Measurements from ENCODE around the gene SERPINB4. TPM values are rescaled to one million over a fixed set of nuclear protein-coding genes. Genes with fewer than 3 reads are reported as not detected.
"Not testable (repeated sequence)": the region's sequence is repeated elsewhere in the genome, so short reads cannot be mapped to it uniquely, and the experiment has no call there.

The SERPINB4 gene
- not detected for total RNA-seq

DNA sequence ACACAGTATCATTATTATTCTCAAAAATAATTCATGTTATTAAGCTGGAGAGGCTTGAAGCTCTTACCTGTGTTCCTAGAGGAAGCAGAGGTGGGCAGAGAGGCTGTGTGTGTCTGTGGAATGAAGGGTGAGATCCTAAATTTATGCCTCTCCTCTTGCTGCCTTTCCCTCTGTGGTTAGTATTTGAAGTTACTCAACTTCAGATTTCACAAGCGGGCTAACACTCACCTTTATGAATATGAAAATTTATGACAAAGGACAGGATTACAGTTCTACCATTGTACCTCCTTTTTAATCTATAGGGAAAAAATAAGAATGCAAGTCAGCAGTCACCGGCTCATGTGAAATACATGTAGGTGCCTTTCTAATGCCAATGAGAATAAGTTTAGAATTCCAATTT is at the start of gene SERPINB4:
Gene SERPINB4, minus strand, starts transcription at position 115 of the 400 bp plus-strand sequence. CDS start 679 bp downstream, outside the sequence.
- not testable (repeated sequence) for ATAC-seq; H3K36me3 Mint-ChIP-seq; H3K9me3 Mint-ChIP-seq; H3K27ac Mint-ChIP-seq; DNase-seq (ENCODE audit: low spot score in 2 of 2)

- ATAC-seq, result no peak
- no peaks in the 10 kb centered on the region for H3K36me3 Mint-ChIP-seq
- H3K9me3 Mint-ChIP-seq, result peaks cover 5 to 19% of the 10 kb centered on the region in 2 donors
Observed at GRCh38 chr18:63689064-63689463, 45.0 kb upstream of the SERPINB4 start.

GRCh38 chr18:63686871-63687270 is 42.8 kb upstream of the SERPINB4 start:
- no peak overlapping the region for H3K27ac Mint-ChIP-seq
- no peaks in the 10 kb centered on the region for H3K36me3 Mint-ChIP-seq
- H3K9me3 Mint-ChIP-seq, result peaks cover 5% of the 10 kb centered on the region in 2 donors
- ATAC-seq (no peak), DNase-seq (ENCODE audit: low spot score in 2 of 2) (no peak)

More at GRCh38 chr18:63689064-63689463, 45.0 kb upstream of the SERPINB4 start:
- no peak overlapping the region for H3K27ac Mint-ChIP-seq
- DNase-seq (ENCODE audit: low spot score in 2 of 2), result no peak

- DNase-seq (ENCODE audit: low spot score in 2 of 2) (no peak), ATAC-seq (no peak)
- Mint-ChIP-seq H3K27ac (no peak overlapping the region), H3K36me3 (no peaks in the 10 kb centered on the region), H3K9me3 (peaks cover 4 to 5% of the 10 kb centered on the region in 2 donors)
Observed at GRCh38 chr18:63684718-63685117, 40.7 kb upstream of the SERPINB4 start.

DNA sequence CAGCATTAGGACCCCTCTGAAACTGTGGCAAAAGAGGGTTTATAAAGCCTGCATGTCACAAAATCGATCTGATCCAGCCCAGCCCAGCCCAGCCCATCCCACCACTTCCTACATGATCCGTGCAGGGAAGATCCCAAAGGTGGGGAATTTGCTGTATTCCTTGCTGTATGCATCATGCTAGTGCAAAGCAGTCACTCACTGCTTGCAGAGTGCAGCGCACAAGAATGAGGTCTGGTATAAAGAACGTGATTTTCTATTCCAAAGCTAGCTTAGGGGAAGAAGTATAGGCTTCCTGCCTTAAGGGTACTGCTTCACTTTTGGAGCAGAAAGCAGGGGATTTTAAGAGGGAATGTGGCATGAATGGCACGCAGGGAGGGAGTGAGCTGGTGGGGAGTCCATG is 39.8 kb upstream of the SERPINB4 start:
- Mint-ChIP-seq H3K27ac (no peak overlapping the region), H3K9me3 (peaks cover 4 to 5% of the 10 kb centered on the region in 2 donors), H3K36me3 (no peaks in the 10 kb centered on the region)
- DNase-seq (ENCODE audit: low spot score in 2 of 2) (no peak), ATAC-seq (no peak)

DNA sequence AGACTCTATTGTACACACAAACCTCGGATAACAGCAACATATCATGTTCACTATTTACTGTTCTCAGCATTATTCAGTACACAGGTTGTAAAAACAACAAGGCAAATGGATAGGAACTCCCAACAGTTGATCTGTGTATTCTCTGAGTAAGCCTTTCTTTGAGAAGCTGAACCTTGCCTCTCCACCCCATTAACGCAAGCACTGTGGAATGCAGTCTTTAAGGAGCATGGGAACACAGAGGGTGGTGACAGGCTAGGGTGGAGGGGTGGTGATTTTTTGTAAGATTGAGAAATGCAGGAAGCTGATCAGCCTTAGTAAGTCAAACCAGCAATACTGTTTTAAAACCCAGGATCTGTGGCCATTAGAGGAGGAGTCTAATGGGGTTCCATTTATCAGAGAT is 39.1 kb upstream of the SERPINB4 start:
- DNase-seq (ENCODE audit: low spot score in 2 of 2) (no peak), ATAC-seq (no peak)
- peak overlapping the region in 1 of 2 donors; percentile 37 for H3K27ac Mint-ChIP-seq
- no peaks in the 10 kb centered on the region for H3K36me3 Mint-ChIP-seq
- H3K9me3 Mint-ChIP-seq, result peaks cover 4 to 5% of the 10 kb centered on the region in 2 donors

DNA sequence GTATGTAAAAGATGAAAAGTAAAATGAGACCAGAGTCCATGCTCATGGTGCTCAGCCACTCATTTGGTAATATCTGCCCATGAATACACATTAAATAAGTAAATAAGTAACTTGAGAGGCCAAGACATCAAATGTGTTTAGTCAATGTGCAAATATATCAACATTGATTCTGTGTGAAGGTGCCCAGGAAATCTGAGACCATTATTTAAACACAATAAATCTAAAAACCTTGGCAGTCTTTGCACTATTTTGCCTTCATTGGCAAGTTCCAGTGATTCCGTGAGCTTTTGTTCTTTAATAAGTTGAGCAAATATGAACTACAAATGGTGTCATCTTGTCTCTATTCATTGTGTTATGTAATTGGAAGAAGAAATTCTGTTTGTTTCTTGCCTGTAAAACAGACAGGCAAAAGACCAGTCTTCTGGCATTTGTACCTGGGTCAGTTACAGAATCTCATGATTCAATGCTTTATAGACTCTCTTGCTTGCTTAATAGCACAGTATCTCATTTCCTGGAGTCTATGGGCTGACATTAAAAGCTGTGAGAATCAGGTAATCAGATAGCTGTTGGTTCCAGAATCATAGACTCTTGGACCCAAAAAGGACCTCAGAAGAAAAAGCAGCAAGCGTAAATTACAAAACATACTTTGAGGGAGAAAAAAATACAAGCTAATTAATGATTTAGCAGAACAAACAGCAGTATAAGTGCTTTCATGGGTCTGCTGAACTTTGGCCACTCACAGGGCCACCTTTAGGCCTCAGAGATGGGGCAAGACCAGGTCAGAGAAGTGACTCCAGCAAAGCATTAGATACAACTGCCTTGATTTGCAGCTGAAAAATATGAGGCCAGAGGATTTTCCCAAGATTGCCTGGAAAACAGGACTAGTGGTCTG is 37.6 kb upstream of the SERPINB4 start:
- Mint-ChIP-seq H3K9me3 (peaks cover 4 to 5% of the 10 kb centered on the region in 2 donors), H3K27ac (no peak overlapping the region), H3K36me3 (no peaks in the 10 kb centered on the region)
- ATAC-seq, result no peak
- no peak for DNase-seq (ENCODE audit: low spot score in 2 of 2)

GRCh38 chr18:63679820-63680606 is 36.0 kb upstream of the SERPINB4 start:
- Mint-ChIP-seq H3K27ac (no peak overlapping the region), H3K9me3 (peaks cover 4 to 5% of the 10 kb centered on the region in 2 donors), H3K36me3 (no peaks in the 10 kb centered on the region)
- ATAC-seq (no peak), DNase-seq (ENCODE audit: low spot score in 2 of 2) (no peak)

DNA sequence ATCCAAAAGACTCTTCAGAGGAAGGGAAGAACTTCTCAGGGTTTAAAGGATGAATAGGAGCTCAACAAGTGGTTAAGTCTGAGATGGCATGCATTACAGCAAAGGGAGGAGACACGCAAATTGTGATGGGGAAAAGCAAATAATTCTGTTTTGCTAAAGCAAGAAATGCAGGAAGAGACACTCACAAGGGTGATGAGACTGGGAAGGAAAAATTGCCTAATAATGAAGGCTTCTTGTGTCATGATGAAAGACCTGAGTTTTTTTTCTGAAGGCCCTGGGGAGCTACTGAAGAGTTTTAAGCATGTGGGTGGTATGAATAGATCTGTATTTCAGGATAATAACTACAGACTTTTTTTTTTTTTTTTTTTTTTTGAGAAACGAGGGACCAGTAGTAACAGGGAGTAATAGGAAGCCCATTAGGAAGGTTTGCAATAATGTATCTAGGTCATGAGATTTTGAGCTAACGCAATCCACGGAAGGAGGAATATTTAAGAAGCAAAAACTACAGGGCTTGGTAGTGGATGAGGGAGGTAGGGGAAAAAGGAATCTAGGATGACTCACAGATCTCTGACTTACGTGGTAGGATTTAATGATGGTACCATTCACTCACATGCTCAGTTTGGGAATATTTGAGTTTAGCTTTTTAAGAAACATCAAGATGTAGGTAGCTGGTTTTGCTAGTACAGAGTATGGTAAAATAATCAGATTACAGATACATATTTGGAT is 33.6 kb upstream of the SERPINB4 start:
- ATAC-seq (no peak), DNase-seq (ENCODE audit: low spot score in 2 of 2) (no peak)
- H3K27ac Mint-ChIP-seq, result no peak overlapping the region
- peaks cover 0 to 4% of the 10 kb centered on the region in 2 donors for H3K9me3 Mint-ChIP-seq
- no peaks in the 10 kb centered on the region for H3K36me3 Mint-ChIP-seq

- Mint-ChIP-seq H3K36me3 (no peaks in the 10 kb centered on the region), H3K27ac (no peak overlapping the region), H3K9me3 (peaks cover 0 to 7% of the 10 kb centered on the region in 2 donors)
- DNase-seq (ENCODE audit: low spot score in 2 of 2) (no peak), ATAC-seq (no peak)
Observed at GRCh38 chr18:63676526-63677323, 32.7 kb upstream of the SERPINB4 start.

- H3K27ac Mint-ChIP-seq, result no peak overlapping the region
- ATAC-seq (no peak), DNase-seq (ENCODE audit: low spot score in 2 of 2) (no peak)
- no peaks in the 10 kb centered on the region for H3K36me3 Mint-ChIP-seq
- H3K9me3 Mint-ChIP-seq, result peaks cover 8 to 10% of the 10 kb centered on the region in 2 donors
Observed at GRCh38 chr18:63664571-63664970, 20.5 kb upstream of the SERPINB4 start.

DNA sequence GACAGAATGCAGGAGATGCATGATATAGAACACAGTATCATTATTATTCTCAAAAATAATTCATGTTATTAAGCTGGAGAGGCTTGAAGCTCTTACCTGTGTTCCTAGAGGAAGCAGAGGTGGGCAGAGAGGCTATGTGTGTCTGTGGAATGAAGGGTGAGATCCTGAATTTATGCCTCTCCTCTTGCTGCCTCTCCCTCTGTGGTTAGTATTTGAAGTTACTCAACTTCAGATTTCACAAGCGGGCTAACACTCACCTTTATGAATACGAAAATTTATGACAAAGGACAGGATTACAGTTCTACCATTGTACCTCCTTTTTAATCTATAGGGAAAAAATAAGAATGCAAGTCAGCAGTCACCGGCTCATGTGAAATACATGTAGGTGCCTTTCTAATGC is 17.7 kb upstream of the SERPINB4 start, which contains the start of gene SERPINB3:
Gene SERPINB3, minus strand, starts transcription at position 144 of the 400 bp plus-strand sequence. CDS start 677 bp downstream, outside the sequence.
- H3K27ac Mint-ChIP-seq; ATAC-seq; DNase-seq (ENCODE audit: low spot score in 2 of 2); H3K36me3 Mint-ChIP-seq; H3K9me3 Mint-ChIP-seq: not testable (repeated sequence)

- DNase-seq (ENCODE audit: low spot score in 2 of 2); H3K9me3 Mint-ChIP-seq; H3K27ac Mint-ChIP-seq; H3K36me3 Mint-ChIP-seq; ATAC-seq: not testable (repeated sequence)
Observed at GRCh38 chr18:63658920-63659319, 14.9 kb upstream of the SERPINB4 start.

DNA sequence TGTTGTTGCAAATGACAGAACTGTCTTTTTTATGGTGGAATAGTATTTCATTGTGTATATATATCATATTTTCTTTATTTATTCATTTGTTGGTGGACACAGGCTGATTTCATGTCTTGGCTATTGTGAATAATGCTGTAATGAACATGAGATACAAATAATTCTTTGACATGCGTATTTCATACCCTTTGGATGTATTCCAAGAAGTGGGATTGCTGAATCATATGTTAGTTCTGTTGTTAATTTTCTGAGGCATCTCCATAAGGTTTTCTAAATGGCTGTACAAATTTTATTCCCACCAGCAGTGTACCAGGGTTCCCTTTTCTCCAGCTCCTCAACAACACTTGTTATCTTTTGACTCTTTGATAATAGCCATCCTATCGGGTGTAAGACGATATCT is 6.2 kb upstream of the SERPINB4 start:
- not testable (repeated sequence) for DNase-seq (ENCODE audit: low spot score in 2 of 2); H3K9me3 Mint-ChIP-seq; ATAC-seq; H3K36me3 Mint-ChIP-seq; H3K27ac Mint-ChIP-seq

DNA sequence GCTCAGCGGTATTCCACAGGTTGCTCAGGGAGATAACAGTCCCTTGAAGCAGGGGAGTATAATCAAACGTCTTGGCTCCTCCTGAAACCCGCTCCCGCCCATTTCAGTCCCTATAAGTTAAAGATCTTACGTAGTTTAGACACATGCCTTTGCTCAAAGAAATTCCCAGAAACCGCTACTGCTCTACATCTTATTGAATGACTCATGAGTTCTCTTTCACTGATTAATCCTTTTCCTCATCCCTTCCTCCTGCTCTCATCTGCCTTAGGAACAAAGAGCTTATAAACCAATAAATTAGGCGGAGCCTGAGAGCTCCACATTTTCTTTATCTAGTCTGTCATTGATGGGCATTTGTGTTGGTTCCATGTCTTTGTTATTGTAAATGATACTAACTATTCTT is 4.2 kb upstream of the SERPINB4 start:
- no peak for ATAC-seq
- Mint-ChIP-seq H3K9me3 (no peaks in the 10 kb centered on the region), H3K36me3 (no peaks in the 10 kb centered on the region), H3K27ac (no peak overlapping the region)
- no peak for DNase-seq (ENCODE audit: low spot score in 2 of 2)

GRCh38 chr18:63646936-63647335 is 2.9 kb upstream of the SERPINB4 start:
- no peak overlapping the region for H3K27ac Mint-ChIP-seq
- no peaks in the 10 kb centered on the region for H3K9me3 Mint-ChIP-seq
- no peaks in the 10 kb centered on the region for H3K36me3 Mint-ChIP-seq
- DNase-seq (ENCODE audit: low spot score in 2 of 2) (no peak), ATAC-seq (no peak)
